HG03460 (cell line): ENCODE data around the gene CPA4.

Experiments
- ATAC-seq: cut with Tn5 transposase; IDR thresholded peaks from one replicate; pipeline ENCODE4 v1.9.1; 2021; ENCODE audit not compliant: unreplicated experiment

The CPA4 gene

DNA sequence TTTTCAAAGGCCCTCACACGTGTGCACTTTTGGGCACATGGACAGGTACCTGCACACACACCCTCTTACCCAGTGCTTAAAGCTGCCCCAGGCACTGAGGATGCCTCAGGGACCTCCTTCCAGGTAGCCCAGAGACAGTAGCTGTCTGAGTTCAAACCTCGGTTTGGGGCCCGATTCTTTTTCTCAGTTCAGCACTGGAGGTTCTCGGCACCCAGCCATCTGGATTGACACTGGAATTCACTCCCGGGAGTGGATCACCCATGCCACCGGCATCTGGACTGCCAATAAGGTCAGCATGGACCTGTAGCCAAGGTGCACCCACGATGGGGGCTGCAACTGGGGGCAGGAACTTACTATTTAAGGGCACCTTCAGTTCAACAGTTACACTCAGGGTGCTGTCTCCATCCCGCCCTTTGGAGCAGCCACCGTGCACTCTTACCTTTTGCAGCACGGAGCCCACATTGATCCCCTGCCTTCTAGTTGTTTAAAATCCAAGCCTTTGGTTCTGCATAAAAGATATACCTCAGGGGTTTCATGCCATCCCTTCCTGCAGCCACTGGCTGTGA, 69.4 kb downstream of the CPA4 start:
- ATAC-seq, result no peak

DNA sequence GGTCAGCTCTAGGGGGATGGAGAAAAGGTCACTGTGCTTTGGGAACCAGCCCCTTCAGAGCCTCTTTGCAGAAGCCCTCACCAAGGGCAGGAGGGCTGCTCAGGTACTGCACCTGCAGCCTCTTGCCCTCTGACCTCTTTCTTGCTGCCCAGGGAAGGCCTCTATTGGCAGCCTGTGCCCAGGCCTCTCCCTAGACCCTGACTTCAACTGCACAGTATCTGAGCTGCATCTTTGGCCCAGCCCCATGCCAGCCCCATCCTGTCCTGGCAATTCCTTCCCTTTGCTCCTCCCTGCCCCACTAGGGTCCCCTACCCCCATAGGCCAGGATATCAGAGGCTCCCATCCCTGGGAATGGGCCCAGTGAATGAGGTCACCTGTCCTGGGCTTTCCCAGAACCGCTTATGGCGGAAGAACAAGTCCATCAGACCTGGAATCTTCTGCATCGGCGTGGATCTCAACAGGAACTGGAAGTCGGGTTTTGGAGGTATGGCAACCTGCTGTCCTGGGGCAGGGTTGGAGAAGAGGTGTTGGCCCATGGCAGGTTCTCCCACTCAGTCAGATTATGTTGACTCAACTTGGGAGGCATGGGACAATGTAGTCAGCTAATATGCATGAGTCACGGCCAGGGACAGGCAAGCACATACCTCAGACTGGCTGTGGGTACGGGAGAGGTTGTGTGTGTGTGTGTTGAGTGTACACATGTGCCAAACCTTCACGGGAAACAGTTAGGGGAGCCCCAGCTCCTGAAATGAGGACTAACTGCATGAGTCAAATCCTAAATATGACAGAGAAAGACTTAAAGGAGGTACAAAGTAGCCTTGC, 70.3 kb downstream of the CPA4 start:
- ATAC-seq, result no peak

DNA sequence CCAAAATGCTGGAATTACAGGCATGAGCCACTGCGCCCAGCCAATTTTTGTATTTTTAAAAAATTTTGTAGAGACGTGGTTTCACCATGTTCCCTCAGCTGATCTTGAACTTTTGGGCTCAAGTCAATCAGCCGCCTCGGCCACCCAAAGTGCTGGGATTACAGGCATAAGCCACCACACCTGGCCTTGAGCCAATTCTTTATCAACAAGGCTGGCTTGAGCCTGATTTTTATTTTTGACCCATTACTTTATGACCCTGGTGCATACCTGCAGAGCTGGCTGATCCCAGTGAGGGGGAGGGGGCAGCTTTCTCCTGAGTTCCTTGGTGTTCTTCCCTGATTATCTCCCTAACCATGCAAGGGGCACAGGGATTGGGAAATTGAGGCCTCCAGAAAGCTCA, 71.5 kb downstream of the CPA4 start:
- ATAC-seq, result no peak

- no peak for ATAC-seq
These were observed 72.1 kb downstream of the CPA4 start for GRCh38 chr7:130365088-130365487.

- peak; percentile 73 for ATAC-seq
These were observed 72.8 kb downstream of the CPA4 start for GRCh38 chr7:130365511-130366441.

DNA sequence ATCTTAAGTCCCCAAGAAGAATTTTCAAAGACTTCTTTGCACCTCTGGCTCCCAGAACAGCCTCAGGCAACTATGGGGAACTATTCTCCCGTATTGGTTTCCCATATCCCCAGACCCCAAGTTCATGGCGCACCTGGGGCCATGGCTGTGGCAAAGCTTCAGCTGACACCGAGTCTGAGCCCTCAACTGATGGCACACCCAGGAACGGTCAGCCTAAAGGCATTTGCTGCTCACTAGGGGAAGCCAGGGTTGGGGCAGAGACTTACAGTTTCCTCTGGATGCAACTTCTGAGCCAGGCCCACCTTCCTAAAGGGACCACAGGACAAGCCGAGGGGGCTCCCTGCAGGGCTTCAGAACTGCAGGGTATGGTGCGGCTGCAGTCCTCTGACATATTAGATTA, 73.6 kb downstream of the CPA4 start:
- ATAC-seq, result no peak

- no peak for ATAC-seq
These were observed 74.3 kb downstream of the CPA4 start for GRCh38 chr7:130367088-130367755.

GRCh38 chr7:130367836-130368746, 75.1 kb downstream of the CPA4 start:
- no peak for ATAC-seq

GRCh38 chr7:130369110-130369711, 76.2 kb downstream of the CPA4 start:
- no peak for ATAC-seq

DNA sequence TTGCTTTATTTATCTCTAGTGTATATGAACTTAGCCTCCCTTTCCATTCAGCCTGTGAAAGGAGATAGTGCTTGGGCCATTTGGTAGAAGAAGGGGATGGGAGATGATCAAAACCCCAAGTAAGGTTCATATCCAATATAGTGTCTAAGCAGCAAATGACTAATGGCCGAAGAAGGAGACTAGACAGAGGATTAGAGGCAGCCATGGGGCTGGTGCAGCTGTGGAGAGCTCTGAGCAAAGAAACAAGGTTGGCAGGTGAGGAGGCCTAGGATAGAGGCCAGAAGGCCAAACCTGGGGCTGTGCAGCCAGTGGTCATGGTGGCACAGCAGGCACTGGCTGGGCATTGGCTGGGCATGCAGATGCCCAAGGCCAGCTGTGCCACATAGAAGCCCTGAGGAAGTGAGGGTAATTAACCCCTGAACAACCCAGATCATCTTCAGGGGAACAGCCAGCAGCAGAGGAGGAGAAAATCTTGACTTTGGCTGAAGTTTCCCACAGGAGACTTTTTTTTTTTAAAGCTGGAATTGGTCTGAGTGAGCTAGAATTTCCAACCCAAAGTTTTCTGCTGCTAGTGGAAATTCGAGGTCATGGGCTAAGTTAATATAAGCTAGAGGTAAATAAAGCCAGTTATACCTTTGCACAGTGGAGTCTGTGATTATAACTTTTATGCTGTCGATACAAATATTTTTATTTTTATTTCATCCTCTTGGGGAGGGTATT, 77.0 kb downstream of the CPA4 start:
- no peak for ATAC-seq

DNA sequence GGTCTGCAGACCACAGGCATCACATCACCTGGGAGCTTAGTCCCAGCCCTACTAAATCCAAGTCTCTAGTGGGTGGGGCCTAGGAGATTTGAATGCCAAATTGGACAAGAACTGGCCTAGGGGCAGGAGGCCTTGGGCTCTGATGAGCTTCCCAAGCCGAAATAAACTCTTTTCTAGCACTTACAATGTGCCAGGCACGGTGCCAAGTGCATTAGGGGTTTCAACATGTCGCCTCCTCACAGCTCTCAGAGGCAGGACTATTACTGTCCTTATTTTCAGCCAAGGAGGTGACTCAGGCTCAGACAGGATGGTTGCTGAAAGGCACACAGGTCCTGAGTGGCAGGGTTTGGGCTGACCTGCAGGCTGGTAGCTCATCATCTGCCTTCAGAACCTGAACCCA, 78.1 kb downstream of the CPA4 start:
- ATAC-seq, result no peak

DNA sequence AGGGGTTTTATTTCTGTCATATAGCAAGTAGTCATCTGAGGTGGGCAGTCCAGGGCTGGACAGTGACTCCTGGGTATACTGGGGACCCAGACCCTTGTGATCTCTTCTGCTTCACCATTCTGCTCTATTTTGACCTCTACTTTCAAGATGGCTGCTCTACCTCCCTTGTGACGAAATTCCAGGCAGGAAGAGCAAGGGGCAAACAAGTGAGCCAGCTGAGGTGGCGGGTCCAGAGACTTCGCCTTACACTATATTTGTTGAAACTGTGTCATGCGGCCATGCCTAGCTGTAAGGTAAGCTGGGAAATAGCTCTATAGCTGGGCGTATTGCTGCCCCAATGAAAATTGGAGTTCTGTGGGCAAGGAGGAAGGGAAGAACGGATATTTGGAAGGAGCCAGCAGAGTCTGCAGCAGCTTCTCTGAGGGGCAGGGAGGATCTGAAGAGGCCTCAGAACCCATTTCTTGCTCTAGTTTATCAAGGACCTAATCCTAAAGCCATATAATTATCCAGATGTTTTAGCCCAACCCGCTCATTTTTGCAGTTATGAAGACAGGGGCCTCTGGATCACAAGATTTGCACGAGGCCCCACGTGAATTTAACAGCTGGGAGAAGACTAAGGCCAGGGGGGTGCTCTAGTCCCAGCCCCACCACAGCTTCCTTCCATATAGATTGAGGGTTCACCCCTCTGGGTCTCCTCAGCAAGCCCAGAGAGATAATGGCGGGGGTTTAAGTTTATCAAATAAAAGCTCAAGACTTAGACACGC, 79.6 kb downstream of the CPA4 start:
- no peak for ATAC-seq
